WTC11 (cell line): Measurements from ENCODE around the gene SKI.

ENCODE experiments used
- TF ChIP-seq, protein P1 (sequence below): fragments of 250-450 bp; sonication (Bioruptor Pico); IDR thresholded peaks from 2 replicates; pipeline ENCODE4 v1.8.0; 2021; ENCODE audit warnings: mild to moderate bottlenecking
- TF ChIP-seq, protein P2 (sequence below): fragments of 200-600 bp; IDR thresholded peaks from 2 replicates; pipeline ENCODE4 v1.8.0; 2022; ENCODE audit warnings: antibody characterized with exemption
- TF ChIP-seq, protein P3 (sequence below): sonication (generic); formaldehyde crosslinking; IDR thresholded peaks from 2 replicates; pipeline ENCODE4 v1.8.0; 2022; ENCODE audit warnings: mild to moderate bottlenecking, missing genetic modification reagents
- TF ChIP-seq, protein P4 (sequence below): fragments of 250-450 bp; sonication (Bioruptor Pico); IDR thresholded peaks from 2 replicates; pipeline ENCODE4 v2.1.2; 2022; ENCODE audit warnings: mild to moderate bottlenecking, moderate library complexity
- TF ChIP-seq, protein P5 (sequence below): sonication (generic); formaldehyde crosslinking; conservative IDR thresholded peaks from 2 replicates; pipeline ENCODE4 v1.8.1; 2022; ENCODE audit warnings: mild to moderate bottlenecking, missing genetic modification reagents

DNA sequence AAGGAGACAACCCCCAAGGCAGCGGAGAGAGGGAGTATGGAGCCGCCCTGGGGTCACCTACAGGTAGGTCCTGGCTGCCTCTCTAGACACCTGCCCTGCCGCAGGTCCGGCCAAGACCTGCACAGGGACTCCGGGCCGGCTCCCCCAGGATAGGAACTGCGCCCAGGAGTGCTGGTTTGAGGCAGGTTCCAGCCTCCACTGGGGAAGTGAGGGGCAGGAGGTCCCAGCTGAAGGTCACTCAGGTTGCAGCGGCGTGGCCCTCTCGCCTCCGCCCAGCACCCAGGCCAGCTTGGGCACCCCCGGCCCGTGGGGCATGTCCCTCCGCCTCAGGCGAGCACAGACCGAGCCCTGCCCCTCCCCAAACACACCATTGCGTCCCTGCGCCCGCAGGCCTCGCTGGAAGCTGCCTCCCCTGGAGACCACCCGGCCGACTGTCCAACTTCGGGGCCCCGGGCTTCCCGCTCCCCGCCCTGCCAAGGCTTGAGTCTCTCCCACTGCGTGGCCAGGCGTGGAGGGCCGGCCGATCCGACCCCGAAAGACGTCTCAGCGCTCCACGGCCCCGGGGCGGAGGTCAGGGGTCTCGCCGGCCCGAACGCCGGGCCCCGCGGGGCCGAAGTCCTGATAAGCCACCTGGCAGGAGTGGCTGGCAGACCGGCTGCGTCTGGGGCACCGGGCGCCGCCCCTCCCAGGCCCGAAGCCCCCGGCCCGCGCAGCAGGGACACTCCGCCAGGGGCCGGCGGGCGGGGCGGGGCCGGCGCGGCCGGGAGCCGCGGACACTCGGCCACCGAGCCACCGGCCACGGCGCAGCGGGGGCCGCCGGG is 1.4 kb upstream of the SKI start:
- TF ChIP-seq, protein P1, sequence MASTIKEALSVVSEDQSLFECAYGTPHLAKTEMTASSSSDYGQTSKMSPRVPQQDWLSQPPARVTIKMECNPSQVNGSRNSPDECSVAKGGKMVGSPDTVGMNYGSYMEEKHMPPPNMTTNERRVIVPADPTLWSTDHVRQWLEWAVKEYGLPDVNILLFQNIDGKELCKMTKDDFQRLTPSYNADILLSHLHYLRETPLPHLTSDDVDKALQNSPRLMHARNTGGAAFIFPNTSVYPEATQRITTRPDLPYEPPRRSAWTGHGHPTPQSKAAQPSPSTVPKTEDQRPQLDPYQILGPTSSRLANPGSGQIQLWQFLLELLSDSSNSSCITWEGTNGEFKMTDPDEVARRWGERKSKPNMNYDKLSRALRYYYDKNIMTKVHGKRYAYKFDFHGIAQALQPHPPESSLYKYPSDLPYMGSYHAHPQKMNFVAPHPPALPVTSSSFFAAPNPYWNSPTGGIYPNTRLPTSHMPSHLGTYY (CRISPR knock-in tag) = no peak
- TF ChIP-seq, protein P2, sequence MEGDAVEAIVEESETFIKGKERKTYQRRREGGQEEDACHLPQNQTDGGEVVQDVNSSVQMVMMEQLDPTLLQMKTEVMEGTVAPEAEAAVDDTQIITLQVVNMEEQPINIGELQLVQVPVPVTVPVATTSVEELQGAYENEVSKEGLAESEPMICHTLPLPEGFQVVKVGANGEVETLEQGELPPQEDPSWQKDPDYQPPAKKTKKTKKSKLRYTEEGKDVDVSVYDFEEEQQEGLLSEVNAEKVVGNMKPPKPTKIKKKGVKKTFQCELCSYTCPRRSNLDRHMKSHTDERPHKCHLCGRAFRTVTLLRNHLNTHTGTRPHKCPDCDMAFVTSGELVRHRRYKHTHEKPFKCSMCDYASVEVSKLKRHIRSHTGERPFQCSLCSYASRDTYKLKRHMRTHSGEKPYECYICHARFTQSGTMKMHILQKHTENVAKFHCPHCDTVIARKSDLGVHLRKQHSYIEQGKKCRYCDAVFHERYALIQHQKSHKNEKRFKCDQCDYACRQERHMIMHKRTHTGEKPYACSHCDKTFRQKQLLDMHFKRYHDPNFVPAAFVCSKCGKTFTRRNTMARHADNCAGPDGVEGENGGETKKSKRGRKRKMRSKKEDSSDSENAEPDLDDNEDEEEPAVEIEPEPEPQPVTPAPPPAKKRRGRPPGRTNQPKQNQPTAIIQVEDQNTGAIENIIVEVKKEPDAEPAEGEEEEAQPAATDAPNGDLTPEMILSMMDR = no peak
- TF ChIP-seq, protein P3, sequence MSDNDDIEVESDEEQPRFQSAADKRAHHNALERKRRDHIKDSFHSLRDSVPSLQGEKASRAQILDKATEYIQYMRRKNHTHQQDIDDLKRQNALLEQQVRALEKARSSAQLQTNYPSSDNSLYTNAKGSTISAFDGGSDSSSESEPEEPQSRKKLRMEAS (CRISPR knock-in tag) = no peak; the same call in 1 of the 2 replicates
- TF ChIP-seq, protein P4, sequence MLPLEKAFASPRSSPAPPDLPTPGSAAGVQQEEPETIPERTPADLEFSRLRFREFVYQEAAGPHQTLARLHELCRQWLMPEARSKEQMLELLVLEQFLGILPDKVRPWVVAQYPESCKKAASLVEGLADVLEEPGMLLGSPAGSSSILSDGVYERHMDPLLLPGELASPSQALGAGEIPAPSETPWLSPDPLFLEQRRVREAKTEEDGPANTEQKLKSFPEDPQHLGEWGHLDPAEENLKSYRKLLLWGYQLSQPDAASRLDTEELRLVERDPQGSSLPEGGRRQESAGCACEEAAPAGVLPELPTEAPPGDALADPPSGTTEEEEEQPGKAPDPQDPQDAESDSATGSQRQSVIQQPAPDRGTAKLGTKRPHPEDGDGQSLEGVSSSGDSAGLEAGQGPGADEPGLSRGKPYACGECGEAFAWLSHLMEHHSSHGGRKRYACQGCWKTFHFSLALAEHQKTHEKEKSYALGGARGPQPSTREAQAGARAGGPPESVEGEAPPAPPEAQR = no peak
- TF ChIP-seq, protein P5, sequence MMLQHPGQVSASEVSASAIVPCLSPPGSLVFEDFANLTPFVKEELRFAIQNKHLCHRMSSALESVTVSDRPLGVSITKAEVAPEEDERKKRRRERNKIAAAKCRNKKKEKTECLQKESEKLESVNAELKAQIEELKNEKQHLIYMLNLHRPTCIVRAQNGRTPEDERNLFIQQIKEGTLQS (CRISPR knock-in tag) = no peak
